ENCODE results near the gene ARL6IP4. TPM values are rescaled to one million over a fixed set of nuclear protein-coding genes. Genes with fewer than 3 reads are reported as not detected.
"Not testable (repeated sequence)": the region's sequence is repeated elsewhere in the genome, so short reads cannot be mapped to it uniquely, and the experiment has no call there.

Gene ARL6IP4
- total and polyA plus RNA-seq, 2 donors from 2014 or later: 168 to 362 TPM

GRCh38 chr12:123010681-123011080 is 30.2 kb downstream of the ARL6IP4 start:
- no peak overlapping the region for H3K4me3 ChIP-seq (ENCODE audit: low read length in 3 of 3)
- H3K27me3 ChIP-seq (ENCODE audit: control insufficient read depth, insufficient read depth, low read length): no peaks in the 10 kb centered on the region
- no peak overlapping the region for H3K27ac ChIP-seq (ENCODE audit: low read depth in 2 of 2, low read length in 2 of 2)
- no peak overlapping the region for H3K9ac ChIP-seq (ENCODE audit: low read length in 3 of 3)
- intact Hi-C loops (cut with DNase I): no loop called here
- no peaks in the 10 kb centered on the region for H3K9me3 ChIP-seq (ENCODE audit: control insufficient read depth in 2 of 3, insufficient read depth in 1 of 3, low read length in 3 of 3)
- TF ChIP-seq, protein P1, sequence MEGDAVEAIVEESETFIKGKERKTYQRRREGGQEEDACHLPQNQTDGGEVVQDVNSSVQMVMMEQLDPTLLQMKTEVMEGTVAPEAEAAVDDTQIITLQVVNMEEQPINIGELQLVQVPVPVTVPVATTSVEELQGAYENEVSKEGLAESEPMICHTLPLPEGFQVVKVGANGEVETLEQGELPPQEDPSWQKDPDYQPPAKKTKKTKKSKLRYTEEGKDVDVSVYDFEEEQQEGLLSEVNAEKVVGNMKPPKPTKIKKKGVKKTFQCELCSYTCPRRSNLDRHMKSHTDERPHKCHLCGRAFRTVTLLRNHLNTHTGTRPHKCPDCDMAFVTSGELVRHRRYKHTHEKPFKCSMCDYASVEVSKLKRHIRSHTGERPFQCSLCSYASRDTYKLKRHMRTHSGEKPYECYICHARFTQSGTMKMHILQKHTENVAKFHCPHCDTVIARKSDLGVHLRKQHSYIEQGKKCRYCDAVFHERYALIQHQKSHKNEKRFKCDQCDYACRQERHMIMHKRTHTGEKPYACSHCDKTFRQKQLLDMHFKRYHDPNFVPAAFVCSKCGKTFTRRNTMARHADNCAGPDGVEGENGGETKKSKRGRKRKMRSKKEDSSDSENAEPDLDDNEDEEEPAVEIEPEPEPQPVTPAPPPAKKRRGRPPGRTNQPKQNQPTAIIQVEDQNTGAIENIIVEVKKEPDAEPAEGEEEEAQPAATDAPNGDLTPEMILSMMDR (IDR thresholded peaks at IDR 0.05; ENCODE audit: borderline replicate concordance, extremely low read depth, insufficient read depth): no peak
- no peaks in the 10 kb centered on the region for H3K4me1 ChIP-seq (ENCODE audit: control insufficient read depth in 2 of 3, insufficient read depth in 2 of 3, low read depth in 1 of 3, low read length in 3 of 3)
- DNase-seq (no peak), FAIRE-seq (no peak)
- peaks cover 0 to 13% (median 5%) of the 10 kb centered on the region in 3 donors for H3K36me3 ChIP-seq (ENCODE audit: control insufficient read depth in 2 of 3, insufficient read depth in 3 of 3, low read length in 3 of 3)

DNA sequence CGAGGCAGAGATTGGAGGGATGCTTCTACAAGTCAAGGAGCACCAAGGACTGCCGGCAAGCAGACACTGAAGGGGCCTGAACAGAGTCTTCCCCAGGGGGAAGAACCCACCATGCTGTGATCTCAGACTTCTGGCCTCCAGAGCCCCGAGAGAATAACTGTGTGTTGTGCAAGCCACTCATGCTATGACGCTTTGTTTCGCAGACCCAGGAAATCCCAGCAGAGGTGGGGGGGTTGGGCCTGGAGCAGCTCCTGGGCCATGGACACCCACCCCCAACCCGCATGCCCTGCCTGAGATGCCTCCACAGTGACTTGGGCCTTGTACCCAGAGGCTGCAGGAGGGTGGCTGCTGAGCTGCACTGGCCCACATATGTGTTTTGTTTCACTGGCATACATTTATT is 31.2 kb downstream of the ARL6IP4 start:
- Histone ChIP-seq H3K36me3 (ENCODE audit: control insufficient read depth in 2 of 3, insufficient read depth in 3 of 3, low read length in 3 of 3) (peaks cover 0 to 13% (median 5%) of the 10 kb centered on the region in 3 donors), H3K4me3 (ENCODE audit: low read length in 3 of 3) (no peak overlapping the region), H3K4me1 (ENCODE audit: control insufficient read depth in 2 of 3, insufficient read depth in 2 of 3, low read depth in 1 of 3, low read length in 3 of 3) (no peaks in the 10 kb centered on the region), H3K9ac (ENCODE audit: low read length in 3 of 3) (no peak overlapping the region), H3K27me3 (ENCODE audit: control insufficient read depth, insufficient read depth, low read length) (no peaks in the 10 kb centered on the region), H3K9me3 (ENCODE audit: control insufficient read depth in 2 of 3, insufficient read depth in 1 of 3, low read length in 3 of 3) (no peaks in the 10 kb centered on the region), H3K27ac (ENCODE audit: low read depth in 2 of 2, low read length in 2 of 2) (no peak overlapping the region)
- DNase-seq: no peak
- no peak for FAIRE-seq
- intact Hi-C loops (cut with DNase I): no loop called here
- TF ChIP-seq, protein P1 (IDR thresholded peaks at IDR 0.05; ENCODE audit: borderline replicate concordance, extremely low read depth, insufficient read depth): no peak

GRCh38 chr12:123013185-123014095 is 33.0 kb downstream of the ARL6IP4 start:
- DNase-seq: no peak
- peaks cover 0 to 9% (median 0%) of the 10 kb centered on the region in 3 donors for H3K36me3 ChIP-seq (ENCODE audit: control insufficient read depth in 2 of 3, insufficient read depth in 3 of 3, low read length in 3 of 3)
- intact Hi-C loops (cut with DNase I): no loop called here

GRCh38 chr12:123014473-123014872 is 34.0 kb downstream of the ARL6IP4 start:
- H3K36me3 ChIP-seq (ENCODE audit: control insufficient read depth in 2 of 3, insufficient read depth in 3 of 3, low read length in 3 of 3); H3K4me3 ChIP-seq (ENCODE audit: low read length in 3 of 3); H3K9me3 ChIP-seq (ENCODE audit: control insufficient read depth in 2 of 3, insufficient read depth in 1 of 3, low read length in 3 of 3); H3K9ac ChIP-seq (ENCODE audit: low read length in 3 of 3); DNase-seq; intact Hi-C loops (cut with DNase I); H3K27ac ChIP-seq (ENCODE audit: low read depth in 2 of 2, low read length in 2 of 2); FAIRE-seq; H3K4me1 ChIP-seq (ENCODE audit: control insufficient read depth in 2 of 3, insufficient read depth in 2 of 3, low read depth in 1 of 3, low read length in 3 of 3); H3K27me3 ChIP-seq (ENCODE audit: control insufficient read depth, insufficient read depth, low read length): not testable (repeated sequence)

More at GRCh38 chr12:123013185-123014095, 33.0 kb downstream of the ARL6IP4 start:
- no peaks in the 10 kb centered on the region for H3K4me1 ChIP-seq (ENCODE audit: control insufficient read depth in 2 of 3, insufficient read depth in 2 of 3, low read depth in 1 of 3, low read length in 3 of 3)
- H3K27ac ChIP-seq (ENCODE audit: low read depth in 2 of 2, low read length in 2 of 2): no peak overlapping the region
- no peak overlapping the region for H3K9ac ChIP-seq (ENCODE audit: low read length in 3 of 3)
- no peaks in the 10 kb centered on the region for H3K9me3 ChIP-seq (ENCODE audit: control insufficient read depth in 2 of 3, insufficient read depth in 1 of 3, low read length in 3 of 3)
- no peaks in the 10 kb centered on the region for H3K27me3 ChIP-seq (ENCODE audit: control insufficient read depth, insufficient read depth, low read length)
- TF ChIP-seq, protein P1 (IDR thresholded peaks at IDR 0.05; ENCODE audit: borderline replicate concordance, extremely low read depth, insufficient read depth): no peak
- no peak overlapping the region for H3K4me3 ChIP-seq (ENCODE audit: low read length in 3 of 3)
- FAIRE-seq: no peak
